MCF 10A (cell line): ENCODE data around the gene RPTOR. TPM values are rescaled to one million over a fixed set of nuclear protein-coding genes. Genes with fewer than 3 reads are reported as not detected.
A peak's percentile ranks its signal among the peaks of the same experiment; 100 is the strongest.

Experiments used
- BruUV-seq: library from RNA; stranded (reverse); fragments of 400-500 nt; replicated peaks from 2 replicates; lab custom pipeline; 2021; lab: Mats Ljungman, UMichigan
- CTCF ChIA-PET: fragments of 300-600 bp; sonication (Branson Sonifier 250); formaldehyde crosslinking; extraction: SDS; loops from one replicate; lab custom pipeline; 2021; ENCODE audit warnings: antibody characterized with exemption, inconsistent platforms; lab: Yijun Ruan, JAX
- POLR2A ChIA-PET: fragments of 300-600, 350-650 bp; sonication (Branson Sonifier 250); formaldehyde crosslinking; extraction: SDS; loops from one replicate; lab custom pipeline; 2020; ENCODE audit warnings: antibody characterized with exemption, inconsistent platforms; lab: Yijun Ruan, JAX
- DNase-seq: peaks from one replicate; pipeline ENCODE4 v3.0.0-alpha.2; 2018; ENCODE audit not compliant: unreplicated experiment
- H3K27ac Mint-ChIP-seq: one replicate; pipeline ENCODE4 v1.8.0; 2022; ENCODE audit warnings: mild to moderate bottlenecking, low read depth, mixed read lengths; ENCODE audit not compliant: unreplicated experiment
- H3K27me3 Mint-ChIP-seq: one replicate; pipeline ENCODE4 v1.8.0; 2022; ENCODE audit warnings: mixed read lengths; ENCODE audit not compliant: insufficient read depth, unreplicated experiment
- H3K36me3 Mint-ChIP-seq: one replicate; pipeline ENCODE4 v1.8.0; 2022; ENCODE audit warnings: mild to moderate bottlenecking, moderate library complexity, mixed read lengths; ENCODE audit not compliant: insufficient read depth, unreplicated experiment
- H3K4me1 Mint-ChIP-seq: one replicate; pipeline ENCODE4 v1.8.0; 2022; ENCODE audit warnings: mixed read lengths; ENCODE audit not compliant: insufficient read depth, unreplicated experiment
- H3K4me3 Mint-ChIP-seq: one replicate; pipeline ENCODE4 v1.8.0; 2022; ENCODE audit warnings: mild to moderate bottlenecking, moderate library complexity, mixed read lengths; ENCODE audit not compliant: unreplicated experiment
- H3K9me3 Mint-ChIP-seq: one replicate; pipeline ENCODE4 v1.8.0; 2022; ENCODE audit warnings: mixed read lengths; ENCODE audit not compliant: unreplicated experiment
- CTCF ChIP-seq: fragments of 200-600 bp; IDR thresholded peaks from one replicate; pipeline ENCODE4 v1.8.0; 2022; ENCODE audit warnings: antibody characterized with exemption, mild to moderate bottlenecking; ENCODE audit not compliant: unreplicated experiment
- intact Hi-C: fragments of 100-400 bp; cut with micrococcal nuclease; formaldehyde crosslinking; loops from 2 replicates; pipeline ENCODE4 v1.14.1; 2022
- total RNA-seq: library from RNA; stranded (reverse); gene quantifications from 2 replicates; pipeline ENCODE4 v1.2.3, GENCODE V29; 2022

RPTOR gene
- total RNA-seq, 1 experiment from 2014 or later, result 41.3 TPM

- Mint-ChIP-seq H3K27me3 (no peaks in the 10 kb centered on the region), H3K9me3 (no peaks in the 10 kb centered on the region), H3K27ac (no peak overlapping the region), H3K4me1 (no peaks in the 10 kb centered on the region), H3K36me3 (peaks cover 58% of the 10 kb centered on the region), H3K4me3 (no peak overlapping the region)
- CTCF ChIA-PET, result interaction anchor here (1.0 kb wide), 1 partner anchor 8 kb away, joined by 3 read pairs; no protein-coding TSS in a partner anchor
- POLR2A ChIA-PET, result no interaction called here
- intact Hi-C loops, result no loop called here
- DNase-seq, result no peak
- TF ChIP-seq CTCF, result no peak
- BruUV-seq, result TSS peak; percentile 13
Measured at GRCh38 chr17:80882926-80883685, 338.5 kb downstream of the RPTOR start.

- H3K9me3 Mint-ChIP-seq, result no peaks in the 10 kb centered on the region
- POLR2A ChIA-PET, result no interaction called here
- intact Hi-C loops, result no loop called here
- no peak overlapping the region for H3K27ac Mint-ChIP-seq
- no TSS peak for BruUV-seq
- CTCF ChIA-PET, result no interaction called here
- no peak for TF ChIP-seq CTCF
- H3K36me3 Mint-ChIP-seq, result peaks cover 55% of the 10 kb centered on the region
- H3K4me3 Mint-ChIP-seq, result no peak overlapping the region
- no peaks in the 10 kb centered on the region for H3K27me3 Mint-ChIP-seq
- no peaks in the 10 kb centered on the region for H3K4me1 Mint-ChIP-seq
- DNase-seq, result no peak
Measured at GRCh38 chr17:80883831-80884735, 339.4 kb downstream of the RPTOR start.

GRCh38 chr17:80884811-80885210 lies 340.2 kb downstream of the RPTOR start:
- Mint-ChIP-seq H3K36me3 (peaks cover 53% of the 10 kb centered on the region), H3K9me3 (no peaks in the 10 kb centered on the region), H3K4me3 (no peak overlapping the region), H3K27me3 (no peaks in the 10 kb centered on the region), H3K4me1 (no peaks in the 10 kb centered on the region), H3K27ac (no peak overlapping the region)
- BruUV-seq, result no TSS peak
- ChIA-PET CTCF (no interaction called here), POLR2A (no interaction called here)
- no peak for DNase-seq
- TF ChIP-seq CTCF, result no peak
- intact Hi-C loops, result no loop called here

- H3K4me1 Mint-ChIP-seq, result peaks cover 8% of the 10 kb centered on the region
- ChIA-PET POLR2A (interaction anchor here (0.7 kb wide), 1 partner anchor 100 kb away, joined by 3 read pairs; no protein-coding TSS in a partner anchor), CTCF (no interaction called here)
- H3K4me3 Mint-ChIP-seq, result no peak overlapping the region
- no peaks in the 10 kb centered on the region for H3K9me3 Mint-ChIP-seq
- H3K27me3 Mint-ChIP-seq, result no peaks in the 10 kb centered on the region
- no peak overlapping the region for H3K27ac Mint-ChIP-seq
- peaks cover 53% of the 10 kb centered on the region for H3K36me3 Mint-ChIP-seq
- BruUV-seq, result no TSS peak
- intact Hi-C loops, result no loop called here
- no peak for DNase-seq
- no peak for TF ChIP-seq CTCF
Measured at GRCh38 chr17:80885947-80886582, 341.4 kb downstream of the RPTOR start.
